Brain pericyte (primary cell): ENCODE results near the gene LAMB3.
"Not testable (repeated sequence)": the region's sequence is repeated elsewhere in the genome, so short reads cannot be mapped to it uniquely, and the experiment has no call there.

ENCODE experiments used
- DNase-seq: peaks from one replicate; pipeline ENCODE4 v3.0.0-alpha.2; 2012; ENCODE audit warnings: low read depth, low spot score

LAMB3 gene

GRCh38 chr1:209652121-209652735 lies at the start of gene LAMB3:
Gene LAMB3, minus strand, starts transcription at chr1:209652425. Its CDS starts 1,481 bp downstream, at chr1:209650944.
- DNase-seq = no peak

GRCh38 chr1:209700686-209701085 lies 48.5 kb upstream of the LAMB3 start:
- DNase-seq = not testable (repeated sequence)

- no peak for DNase-seq
Observed at GRCh38 chr1:209697126-209697525, 44.9 kb upstream of the LAMB3 start.

- no peak for DNase-seq
Observed at GRCh38 chr1:209696673-209697072, 44.4 kb upstream of the LAMB3 start.

GRCh38 chr1:209692745-209693504 lies 40.7 kb upstream of the LAMB3 start:
- no peak for DNase-seq

GRCh38 chr1:209692296-209692695 lies 40.1 kb upstream of the LAMB3 start:
- DNase-seq = no peak

- no peak for DNase-seq
Observed at GRCh38 chr1:209691237-209691636, 39.0 kb upstream of the LAMB3 start.

GRCh38 chr1:209689477-209689876 lies 37.3 kb upstream of the LAMB3 start:
- DNase-seq = no peak

- no peak for DNase-seq
Observed at GRCh38 chr1:209688746-209689234, 36.6 kb upstream of the LAMB3 start.

GRCh38 chr1:209686322-209686721 lies 34.1 kb upstream of the LAMB3 start:
- no peak for DNase-seq

GRCh38 chr1:209685821-209686220 lies 33.6 kb upstream of the LAMB3 start:
- no peak for DNase-seq

GRCh38 chr1:209678981-209679539 lies 26.8 kb upstream of the LAMB3 start:
- no peak for DNase-seq

- DNase-seq = no peak
Observed at GRCh38 chr1:209675565-209676154, 23.4 kb upstream of the LAMB3 start.

- no peak for DNase-seq
Observed at GRCh38 chr1:209674957-209675564, 22.8 kb upstream of the LAMB3 start, which contains the start of gene G0S2. Gene G0S2, plus strand, starts transcription at chr1:209675412. Its CDS starts 273 bp downstream, at chr1:209675685.

GRCh38 chr1:209673631-209674417 lies 21.6 kb upstream of the LAMB3 start:
- no peak for DNase-seq

- no peak for DNase-seq
Observed at GRCh38 chr1:209672705-209673630, 20.7 kb upstream of the LAMB3 start.

GRCh38 chr1:209670441-209671082 lies 18.3 kb upstream of the LAMB3 start:
- no peak for DNase-seq

GRCh38 chr1:209667708-209668107 lies 15.5 kb upstream of the LAMB3 start:
- no peak for DNase-seq

GRCh38 chr1:209667103-209667502 lies 14.9 kb upstream of the LAMB3 start:
- no peak for DNase-seq
